K562 (cell line): ENCODE results near the gene PRM3. TPM values are rescaled to one million over a fixed set of nuclear protein-coding genes. Genes with fewer than 3 reads are reported as not detected.

Source experiments
- ATAC-seq: fragments of 200-7000 bp; cut with Tn5 transposase; 3 replicates; pipeline ENCODE4 v1.9.1; 2020; ENCODE audit warnings: moderate library complexity
- BruUV-seq: library from RNA; stranded (reverse); fragments of 400-500 nt; replicated peaks from 2 replicates; lab custom pipeline; 2021; lab: Mats Ljungman, UMichigan
- CTCF ChIA-PET: fragments of 300-600 bp; formaldehyde crosslinking; extraction: SDS; loops from one replicate; lab custom pipeline; 2021; ENCODE audit warnings: low intra/inter-chr PET ratio; lab: Yijun Ruan, JAX
- POLR2A ChIA-PET: fragments of 300-600, 350-650 bp; sonication (Branson Sonifier 250); formaldehyde crosslinking; extraction: SDS; loops from one replicate; lab custom pipeline; 2021; ENCODE audit warnings: antibody characterized with exemption, inconsistent platforms; lab: Yijun Ruan, JAX
- DNase-seq, 4 experiments: peaks; one replicate each; pipeline versions ENCODE4 v3.0.0 to v3.0.0-alpha.2; 2011 to 2018; ENCODE audit warnings: low spot score in 3 of 4, mixed read lengths in 3 of 4; ENCODE audit errors: extremely low read depth in 1 of 4
- FAIRE-seq: peaks from 2 replicates; lab custom pipeline; 2011; peaks lifted over from hg19 to GRCh38; lab: Jason Lieb, UNC
- H2AFZ ChIP-seq: 2 replicates; pipeline ENCODE4 v1.6.0; 2011; ENCODE audit warnings: low read depth, low read length, control low read depth, inconsistent platforms
- H3K27ac ChIP-seq: fragments of 200-600 bp; 3 replicates; pipeline ENCODE4 v1.8.0; 2011; ENCODE audit warnings: low read depth, mild to moderate bottlenecking, control low read depth, inconsistent platforms, low read length, moderate library complexity, mixed read lengths; ENCODE audit errors: extremely low read depth
- H3K27me3 ChIP-seq, 2 experiments: fragments of 300-600 bp in 1 of 2; 2 replicates in 1 of 2; 3 replicates in 1 of 2; pipeline versions ENCODE4 v1.6.0 to v1.8.0; 2011; ENCODE audit warnings: inconsistent platforms in 2 of 2, low read length in 2 of 2, mild to moderate bottlenecking in 1 of 2, mixed read lengths in 1 of 2, moderate library complexity in 1 of 2; ENCODE audit not compliant: control insufficient read depth in 2 of 2, insufficient read depth in 2 of 2
- H3K36me3 ChIP-seq: fragments of 300-600 bp; 3 replicates; pipeline ENCODE4 v1.8.0; 2011; ENCODE audit warnings: mild to moderate bottlenecking, low read length, inconsistent platforms; ENCODE audit not compliant: control insufficient read depth, insufficient read depth
- H3K4me1 ChIP-seq, 2 experiments: fragments of 200-600 bp in 1 of 2; replicated peaks in 1 of 2; 2 replicates in 1 of 2; 3 replicates in 1 of 2; pipeline versions ENCODE4 v1.5.1 to v1.8.0; 2011; ENCODE audit warnings: inconsistent platforms in 2 of 2, low read length in 2 of 2, mild to moderate bottlenecking in 1 of 2, mixed read lengths in 1 of 2, moderate library complexity in 1 of 2; ENCODE audit not compliant: control insufficient read depth in 2 of 2, insufficient read depth in 2 of 2
- H3K4me2 ChIP-seq: 2 replicates; pipeline ENCODE4 v1.6.1; 2011; ENCODE audit warnings: low read length, control low read depth, inconsistent platforms, mixed read lengths; ENCODE audit not compliant: insufficient read depth
- H3K4me3 ChIP-seq: fragments of 200-600 bp; sonication (generic), shearing (Covaris generic); 2 replicates; pipeline ENCODE4 v1.5.1; 2016; ENCODE audit warnings: control low read depth, inconsistent platforms
- H3K79me2 ChIP-seq: fragments of 200-600 bp; 3 replicates; pipeline ENCODE4 v1.8.0; 2011; ENCODE audit warnings: low read length, inconsistent platforms; ENCODE audit not compliant: control insufficient read depth, insufficient read depth
- H3K9ac ChIP-seq, 2 experiments: 2 replicates each; pipeline versions ENCODE4 v1.6.0 to v1.6.1; 2011; ENCODE audit warnings: low read depth in 2 of 2, low read length in 2 of 2, control low read depth in 1 of 2, inconsistent platforms in 1 of 2, mild to moderate bottlenecking in 1 of 2, mixed read lengths in 1 of 2; ENCODE audit not compliant: insufficient read depth in 1 of 2
- H3K9me1 ChIP-seq: one replicate; pipeline ENCODE4 v1.6.0; 2011; ENCODE audit warnings: inconsistent platforms, mild to moderate bottlenecking, low read length, moderate library complexity; ENCODE audit not compliant: control insufficient read depth, insufficient read depth
- H3K9me3 ChIP-seq: replicated peaks from 2 replicates; pipeline ENCODE4 v1.5.1; 2011; ENCODE audit warnings: low read depth, low read length, inconsistent platforms; ENCODE audit not compliant: control insufficient read depth, insufficient read depth
- H4K20me1 ChIP-seq: replicated peaks from 2 replicates; pipeline ENCODE4 v1.6.1; 2011; ENCODE audit warnings: low read length, inconsistent platforms, mixed read lengths; ENCODE audit not compliant: control insufficient read depth, insufficient read depth
- HNRNPL ChIP-seq: fragments of 200-400 bp; formaldehyde crosslinking; IDR thresholded peaks from 2 replicates; pipeline ENCODE4 v1.6.1; 2017; ENCODE audit warnings: low read depth, mild to moderate bottlenecking, low read length
- PKNOX1 ChIP-seq: fragments of 450-650 bp; IDR thresholded peaks from 2 replicates; pipeline ENCODE4 v1.6.1; 2016
- WGBS: fragments of 100-300 bp; shearing (Covaris generic); methylation state at CpG from one replicate; pipeline ENCODE4 v1.1.6; 2016; ENCODE audit warnings: low coverage, mixed read lengths; ENCODE audit not compliant: insufficient coverage; ENCODE audit errors: missing lambda C conversion rate; 5-methylcytosine and 5-hydroxymethylcytosine counted together
- in situ Hi-C: fragments of 300-500 bp; cut with MboI; formaldehyde crosslinking; loops from 4 replicates; pipeline ENCODE4 v1.15.0; 2018; ENCODE audit warnings: inconsistent platforms, mixed read lengths
- intact Hi-C: fragments of 100-400 bp; cut with micrococcal nuclease; formaldehyde crosslinking; loops from 2 replicates; pipeline ENCODE4 v1.14.2; 2022
- polyA plus RNA-seq, 8 experiments: library from polyadenylated mRNA; depleted of rRNA in 4 of 8; stranded (reverse) in 5 of 8; unstranded in 3 of 8; fragments of >200 nt; fragmentation: Nextera tagmentation in 2 of 8; fragmentation: Illumina TruSeq in 1 of 8; extraction: Ambion mirVana in 2 of 8; extraction: Trizol in 1 of 8; gene quantifications; 2 replicates each; pipeline versions ENCODE4 v1.2.1 to v1.2.3, GENCODE V29; 2011 to 2014; ENCODE audit warnings: inconsistent platforms in 1 of 8, missing spikeins in 1 of 8
- total RNA-seq, 7 experiments: library from RNA; depleted of rRNA in 6 of 7; stranded (reverse); fragments of >200 nt in 6 of 7; fragmentation: Illumina TruSeq in 2 of 7; extraction: Trizol in 2 of 7; gene quantifications; 2 replicates each; pipeline versions ENCODE4 v1.2.1 to v1.2.3, GENCODE V29; 2011 to 2021; ENCODE audit warnings: low replicate concordance in 1 of 7

Gene PRM3
- total and polyA plus RNA-seq, 9 of the 15 experiments (the other 6 are each of a cell fraction or from before 2014, with no cell fraction given): not detected

- TF ChIP-seq PKNOX1: 0 out of 2 replicates have a peak, but pooled peaks have one; percentile 23
Measured at GRCh38 chr16:11296706-11297491, 23.5 kb upstream of the PRM3 start (continued).

GRCh38 chr16:11296351-11296705 is 22.9 kb upstream of the PRM3 start:
- H3K27me3 ChIP-seq: peaks cover 0 to 13% of the 10 kb centered on the region in 2 experiments; a peak in 2 of 5 replicates
- no peak overlapping the region for H3K27ac ChIP-seq
- no peak overlapping the region for H3K4me2 ChIP-seq
- POLR2A ChIA-PET: interaction anchor here (1.0 kb wide), 1 partner anchor 12 kb away, joined by 4 read pairs; no protein-coding TSS in a partner anchor
- H3K36me3 ChIP-seq: no peaks in the 10 kb centered on the region
- in situ Hi-C loops (no loop called here), intact Hi-C loops (no loop called here)
- H3K9me3 ChIP-seq: no peaks in the 10 kb centered on the region
- DNase-seq (no peak), FAIRE-seq (no peak), ATAC-seq (no peak)
- H3K4me3 ChIP-seq: no peak overlapping the region
- H3K79me2 ChIP-seq: no peaks in the 10 kb centered on the region
- CTCF ChIA-PET: no interaction called here
- H2AFZ ChIP-seq: no peak overlapping the region
- no peaks in the 10 kb centered on the region for H3K9me1 ChIP-seq
- H3K4me1 ChIP-seq: peaks cover 6 to 13% of the 10 kb centered on the region in 2 experiments; a peak in 4 of 5 replicates
- no peak for TF ChIP-seq HNRNPL
- 69% methylated on average over 3 of the region's 3 CpGs for WGBS
- H3K9ac ChIP-seq: no peak overlapping the region
- H4K20me1 ChIP-seq: no peaks in the 10 kb centered on the region
- BruUV-seq: no TSS peak
